Transverse colon (tissue), 4 donors: ENCODE results near the gene EFCAB9. TPM values are rescaled to one million over a fixed set of nuclear protein-coding genes. Genes with fewer than 3 reads are reported as not detected.
A peak's percentile ranks its signal among the peaks of the same experiment; 100 is the strongest.

Experiments
- DNase-seq: peaks from one replicate; pipeline ENCODE4 v3.0.0-alpha.2; 2019
- H3K27ac ChIP-seq, 4 donors: fragments of 200-600 bp; sonication (generic); 2 replicates each; pipeline ENCODE4 v1.5.1; 2016 to 2018; ENCODE audit warnings: inconsistent platforms in 4 of 4
- H3K27me3 ChIP-seq: fragments of 200-600 bp; sonication (generic); 2 replicates; pipeline ENCODE4 v1.5.1; 2017; ENCODE audit warnings: inconsistent platforms
- H3K36me3 ChIP-seq, 4 donors: fragments of 200-600 bp; sonication (generic); 2 replicates each; pipeline ENCODE4 v1.5.1; 2017 to 2019; ENCODE audit warnings: inconsistent platforms in 4 of 4
- H3K4me1 ChIP-seq, 4 donors: fragments of 200-600 bp; sonication (generic); 2 replicates each; pipeline ENCODE4 v1.5.1; 2017 to 2020; ENCODE audit warnings: inconsistent platforms in 4 of 4
- H3K4me3 ChIP-seq, 4 donors: fragments of 200-600 bp; sonication (generic); 1 replicate in 1 of 4; 2 replicates in 3 of 4; pipeline versions ENCODE4 v1.5.1 to v1.6.1; 2017 to 2019; ENCODE audit warnings: inconsistent platforms in 4 of 4
- H3K9me3 ChIP-seq, 2 donors: fragments of 200-600 bp; sonication (generic); 2 replicates each; pipeline ENCODE4 v1.5.1; 2017 to 2019; ENCODE audit warnings: inconsistent platforms in 2 of 2
- CTCF ChIP-seq, 5 experiments: fragments of 200-600 bp in 3 of 5; fragments of 450-650 bp in 2 of 5; sonication (generic) in 3 of 5; IDR thresholded peaks; 1 replicate in 2 of 5; 2 replicates in 3 of 5; pipeline ENCODE4 v1.5.1; 2016 to 2017; ENCODE audit warnings: antibody characterized with exemption in 5 of 5, inconsistent platforms in 3 of 5, mild to moderate bottlenecking in 2 of 5, moderate library complexity in 1 of 5
- EP300 ChIP-seq: sonication (generic); formaldehyde crosslinking; IDR thresholded peaks from one replicate; pipeline ENCODE4 v1.6.1; 2017; ENCODE audit warnings: antibody characterized with exemption, low read depth
- POLR2A ChIP-seq: fragments of 450-650 bp; IDR thresholded peaks from one replicate; pipeline ENCODE4 v1.6.1; 2016; ENCODE audit warnings: antibody characterized with exemption, mild to moderate bottlenecking, moderate library complexity
- POLR2AphosphoS5 ChIP-seq, 3 donors: sonication (generic); formaldehyde crosslinking; IDR thresholded peaks; one replicate each; pipeline ENCODE4 v1.6.1; 2016; ENCODE audit warnings: antibody characterized with exemption in 3 of 3
- WGBS, 2 donors: methylation state at CpG; one replicate each; pipeline ENCODE4 v1.1.5; 2018; ENCODE audit warnings: low coverage in 1 of 2; 5-methylcytosine and 5-hydroxymethylcytosine counted together
- in situ Hi-C, 4 donors: fragments of 200-750 bp; cut with MboI; loops; one replicate each; pipeline versions ENCODE4 v1.15.0 to v1.15.1; 2017; ENCODE audit warnings: low sequenced_read_pairs in 3 of 4, low pct_ligation_motif_present in 1 of 4, low pct_unique_long_range_greater_than_20kb in 1 of 4
- intact Hi-C: fragments of 100-400 bp; cut with DNase I; formaldehyde crosslinking; loops from one replicate; pipeline ENCODE4 v1.15.1; 2023; ENCODE audit warnings: low total_unique reads
- total RNA-seq, 4 donors: library from RNA; depleted of rRNA; stranded (reverse); fragments of >200 nt; gene quantifications; one replicate each; pipeline ENCODE4 v1.1.0, GENCODE V29; 2016

Gene EFCAB9
- total RNA-seq, 4 donors from 2014 or later = not detected

- intact Hi-C loops (no loop called here), in situ Hi-C loops (no loop called here)
- Histone ChIP-seq H3K27me3 (no peaks in the 10 kb centered on the region), H3K4me3 (no peak overlapping the region), H3K9me3 (no peaks in the 10 kb centered on the region), H3K36me3 (no peaks in the 10 kb centered on the region), H3K4me1 (peaks cover 0 to 16% (median 13%) of the 10 kb centered on the region in 4 donors), H3K27ac (no peak overlapping the region)
- no peak for DNase-seq
- TF ChIP-seq POLR2A = no peak
- TF ChIP-seq POLR2AphosphoS5 (IDR thresholded peaks at IDR 0.05) = no peak
- TF ChIP-seq EP300 = no peak
- no peak for TF ChIP-seq CTCF (IDR thresholded peaks at IDR 0.05)
- WGBS, 2 donors = 94 to 100% methylated on average over 1 to 2 of the region's 2 CpGs
Measured at GRCh38 chr5:172169216-172169615, 24.8 kb upstream of the EFCAB9 start.

GRCh38 chr5:172170251-172170701, 23.7 kb upstream of the EFCAB9 start:
- DNase-seq = no peak
- in situ Hi-C loops (no loop called here), intact Hi-C loops (no loop called here)
- whole genome bisulfite sequencing, 2 donors = 81 to 86% methylated on average over 5 to 9 of the region's 9 CpGs
- Histone ChIP-seq H3K4me3 (no peak overlapping the region), H3K27ac (no peak overlapping the region), H3K4me1 (peaks cover 0 to 24% (median 9%) of the 10 kb centered on the region in 4 donors), H3K27me3 (no peaks in the 10 kb centered on the region), H3K9me3 (no peaks in the 10 kb centered on the region), H3K36me3 (no peaks in the 10 kb centered on the region)
- TF ChIP-seq EP300 (no peak), POLR2A (no peak), POLR2AphosphoS5 (IDR thresholded peaks at IDR 0.05) (no peak), CTCF (IDR thresholded peaks at IDR 0.05) (no peak)

- 87 to 90% methylated on average over 3 to 8 of the region's 8 CpGs for WGBS, 2 donors
Measured at GRCh38 chr5:172171118-172171517, 22.9 kb upstream of the EFCAB9 start.

GRCh38 chr5:172172912-172173563, 20.9 kb upstream of the EFCAB9 start:
- Histone ChIP-seq H3K4me1 (peaks cover 0 to 31% (median 7%) of the 10 kb centered on the region in 4 donors), H3K36me3 (no peaks in the 10 kb centered on the region), H3K4me3 (no peak overlapping the region), H3K9me3 (no peaks in the 10 kb centered on the region), H3K27ac (peak overlapping the region in 1 of 4 donors; percentile 4), H3K27me3 (no peaks in the 10 kb centered on the region)
- WGBS, 2 donors = 78 to 94% methylated on average over 6 to 12 of the region's 12 CpGs
- no peak for DNase-seq
- TF ChIP-seq POLR2AphosphoS5 (IDR thresholded peaks at IDR 0.05) (no peak), CTCF (IDR thresholded peaks at IDR 0.05) (no peak)
- intact Hi-C loops (no loop called here), in situ Hi-C loops (no loop called here)

More at GRCh38 chr5:172171118-172171517, 22.9 kb upstream of the EFCAB9 start:
- no peak for TF ChIP-seq CTCF (IDR thresholded peaks at IDR 0.05)
- in situ Hi-C loops (no loop called here), intact Hi-C loops (no loop called here)
- peaks cover 0 to 33% (median 9%) of the 10 kb centered on the region in 4 donors for H3K4me1 ChIP-seq
- no peaks in the 10 kb centered on the region for H3K36me3 ChIP-seq
- no peak overlapping the region for H3K27ac ChIP-seq
- DNase-seq = no peak
- H3K9me3 ChIP-seq = no peaks in the 10 kb centered on the region
- no peaks in the 10 kb centered on the region for H3K27me3 ChIP-seq
- no peak overlapping the region for H3K4me3 ChIP-seq
